Osteocyte (in vitro differentiated cells): Measurements from ENCODE around the gene DNAAF5. TPM values are rescaled to one million over a fixed set of nuclear protein-coding genes. Genes with fewer than 3 reads are reported as not detected.

Experiments used
- DNase-seq: peaks from one replicate; pipeline ENCODE4 v3.0.0; 2021; ENCODE audit warnings: mixed read lengths; ENCODE audit not compliant: unreplicated experiment; ENCODE audit errors: extremely low spot score
- H3K27ac Mint-ChIP-seq: one replicate; pipeline ENCODE4 v1.8.0; 2021; ENCODE audit warnings: mild to moderate bottlenecking, mixed read lengths; ENCODE audit not compliant: unreplicated experiment
- H3K27me3 Mint-ChIP-seq: one replicate; pipeline ENCODE4 v1.8.0; 2021; ENCODE audit warnings: mixed read lengths; ENCODE audit not compliant: unreplicated experiment
- H3K36me3 Mint-ChIP-seq: one replicate; pipeline ENCODE4 v1.8.0; 2021; ENCODE audit warnings: mixed read lengths; ENCODE audit not compliant: unreplicated experiment
- H3K4me1 Mint-ChIP-seq: one replicate; pipeline ENCODE4 v1.8.0; 2021; ENCODE audit warnings: mixed read lengths; ENCODE audit not compliant: unreplicated experiment
- H3K4me3 Mint-ChIP-seq: one replicate; pipeline ENCODE4 v1.8.0; 2021; ENCODE audit warnings: mild to moderate bottlenecking, moderate library complexity, mixed read lengths; ENCODE audit not compliant: unreplicated experiment
- H3K9me3 Mint-ChIP-seq: one replicate; pipeline ENCODE4 v1.8.0; 2021; ENCODE audit warnings: mixed read lengths; ENCODE audit not compliant: unreplicated experiment
- CTCF ChIP-seq: fragments of 200-600 bp; sonication (generic); IDR thresholded peaks from 2 replicates; pipeline ENCODE4 v1.5.0; 2021; ENCODE audit warnings: antibody characterized with exemption, mild to moderate bottlenecking, moderate library complexity
- total RNA-seq: library from RNA; stranded (reverse); gene quantifications from 2 replicates; pipeline ENCODE4 v1.2.1, GENCODE V29; 2021

The DNAAF5 gene
- total RNA-seq, 1 donor from 2014 or later = 28.1 TPM

GRCh38 chr7:762885-763284 is 36.4 kb downstream of the DNAAF5 start:
- Mint-ChIP-seq H3K36me3 (peaks cover 40% of the 10 kb centered on the region), H3K27ac (no peak overlapping the region), H3K27me3 (no peaks in the 10 kb centered on the region), H3K9me3 (no peaks in the 10 kb centered on the region), H3K4me3 (no peak overlapping the region), H3K4me1 (peaks cover 7% of the 10 kb centered on the region)
- no peak for DNase-seq
- no peak for TF ChIP-seq CTCF

GRCh38 chr7:763762-764161 is 37.3 kb downstream of the DNAAF5 start:
- H3K27me3 Mint-ChIP-seq = no peaks in the 10 kb centered on the region
- H3K27ac Mint-ChIP-seq = no peak overlapping the region
- no peak for TF ChIP-seq CTCF
- no peak for DNase-seq
- no peak overlapping the region for H3K4me3 Mint-ChIP-seq
- no peaks in the 10 kb centered on the region for H3K9me3 Mint-ChIP-seq
- H3K4me1 Mint-ChIP-seq = peaks cover 10% of the 10 kb centered on the region
- H3K36me3 Mint-ChIP-seq = peaks cover 41% of the 10 kb centered on the region

GRCh38 chr7:765383-765782 is 38.9 kb downstream of the DNAAF5 start:
- TF ChIP-seq CTCF = no peak
- H3K36me3 Mint-ChIP-seq = peaks cover 38% of the 10 kb centered on the region
- no peak overlapping the region for H3K4me3 Mint-ChIP-seq
- no peaks in the 10 kb centered on the region for H3K27me3 Mint-ChIP-seq
- DNase-seq = no peak
- no peaks in the 10 kb centered on the region for H3K9me3 Mint-ChIP-seq
- peaks cover 15% of the 10 kb centered on the region for H3K4me1 Mint-ChIP-seq
- no peak overlapping the region for H3K27ac Mint-ChIP-seq

GRCh38 chr7:767580-767940 is 41.1 kb downstream of the DNAAF5 start:
- H3K27ac Mint-ChIP-seq = no peak overlapping the region
- DNase-seq = no peak
- H3K4me3 Mint-ChIP-seq = no peak overlapping the region
- peaks cover 36% of the 10 kb centered on the region for H3K36me3 Mint-ChIP-seq
- H3K4me1 Mint-ChIP-seq = peaks cover 31% of the 10 kb centered on the region
- TF ChIP-seq CTCF = no peak
- H3K9me3 Mint-ChIP-seq = no peaks in the 10 kb centered on the region
- no peaks in the 10 kb centered on the region for H3K27me3 Mint-ChIP-seq

- H3K27me3 Mint-ChIP-seq = no peaks in the 10 kb centered on the region
- DNase-seq = no peak
- peaks cover 31% of the 10 kb centered on the region for H3K4me1 Mint-ChIP-seq
- H3K27ac Mint-ChIP-seq = no peak overlapping the region
- peaks cover 36% of the 10 kb centered on the region for H3K36me3 Mint-ChIP-seq
- no peaks in the 10 kb centered on the region for H3K9me3 Mint-ChIP-seq
- TF ChIP-seq CTCF = no peak
- H3K4me3 Mint-ChIP-seq = no peak overlapping the region
Measured at GRCh38 chr7:767941-768731, 41.6 kb downstream of the DNAAF5 start.
